Astrocyte (in vitro differentiated cells and primary cell): ENCODE results near the gene RAB22A.

ENCODE experiments used
- CTCF ChIP-seq: IDR thresholded peaks from 2 replicates; pipeline ENCODE4 v1.5.1; 2011; ENCODE audit warnings: low read depth, mild to moderate bottlenecking, inconsistent platforms, low read length, moderate library complexity; ENCODE audit not compliant: insufficient read depth
- EZH2 ChIP-seq: IDR thresholded peaks from 2 replicates; pipeline ENCODE4 v1.6.1; 2012; ENCODE audit warnings: mild to moderate bottlenecking, low read length, inconsistent platforms; ENCODE audit not compliant: insufficient read depth

GRCh38 chr20:58293453-58293852, 16.1 kb upstream of the RAB22A start:
- TF ChIP-seq CTCF: no peak
- TF ChIP-seq EZH2: no peak
